Fibroblast of mammary gland (primary cell): ENCODE measurements around the gene DOCK1.
A peak's percentile ranks its signal among the peaks of the same experiment; 100 is the strongest.

Experiments
- DNase-seq: peaks from one replicate; pipeline ENCODE4 v3.0.0-alpha.2; 2010; ENCODE audit warnings: low read depth
- H3K4me3 ChIP-seq: 2 replicates; pipeline ENCODE4 v1.5.1; 2011; ENCODE audit warnings: low read depth, mild to moderate bottlenecking, low read length, moderate library complexity; ENCODE audit not compliant: control insufficient read depth
- TF ChIP-seq, protein P1 (sequence below): conservative IDR thresholded peaks from 2 replicates; pipeline ENCODE4 v1.5.1; 2011; ENCODE audit warnings: low read depth, low read length, inconsistent platforms; ENCODE audit not compliant: control insufficient read depth, insufficient read depth

DOCK1 gene

DNA sequence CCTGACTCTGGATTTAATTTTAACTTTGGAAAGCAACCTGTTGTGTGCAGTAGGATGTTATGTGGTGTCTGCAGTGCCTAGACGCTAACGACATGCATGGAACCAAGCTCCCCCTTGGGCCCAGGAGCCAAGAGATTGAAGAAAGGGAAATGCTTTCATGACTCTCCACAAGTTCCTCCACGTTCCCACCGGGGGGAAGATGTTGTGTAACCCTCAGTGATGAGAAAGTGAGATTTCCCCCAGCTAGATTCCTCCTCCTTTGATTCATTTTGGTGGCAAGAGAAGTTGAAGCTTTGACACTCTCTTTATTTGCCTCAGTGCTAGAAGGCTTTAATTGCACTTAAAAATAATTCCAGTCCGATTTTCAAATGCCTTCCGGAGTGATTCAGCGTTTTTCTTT is 449.0 kb downstream of the DOCK1 start:
- no peak overlapping the region for H3K4me3 ChIP-seq
- TF ChIP-seq, protein P1, sequence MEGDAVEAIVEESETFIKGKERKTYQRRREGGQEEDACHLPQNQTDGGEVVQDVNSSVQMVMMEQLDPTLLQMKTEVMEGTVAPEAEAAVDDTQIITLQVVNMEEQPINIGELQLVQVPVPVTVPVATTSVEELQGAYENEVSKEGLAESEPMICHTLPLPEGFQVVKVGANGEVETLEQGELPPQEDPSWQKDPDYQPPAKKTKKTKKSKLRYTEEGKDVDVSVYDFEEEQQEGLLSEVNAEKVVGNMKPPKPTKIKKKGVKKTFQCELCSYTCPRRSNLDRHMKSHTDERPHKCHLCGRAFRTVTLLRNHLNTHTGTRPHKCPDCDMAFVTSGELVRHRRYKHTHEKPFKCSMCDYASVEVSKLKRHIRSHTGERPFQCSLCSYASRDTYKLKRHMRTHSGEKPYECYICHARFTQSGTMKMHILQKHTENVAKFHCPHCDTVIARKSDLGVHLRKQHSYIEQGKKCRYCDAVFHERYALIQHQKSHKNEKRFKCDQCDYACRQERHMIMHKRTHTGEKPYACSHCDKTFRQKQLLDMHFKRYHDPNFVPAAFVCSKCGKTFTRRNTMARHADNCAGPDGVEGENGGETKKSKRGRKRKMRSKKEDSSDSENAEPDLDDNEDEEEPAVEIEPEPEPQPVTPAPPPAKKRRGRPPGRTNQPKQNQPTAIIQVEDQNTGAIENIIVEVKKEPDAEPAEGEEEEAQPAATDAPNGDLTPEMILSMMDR: no peak
- DNase-seq: no peak

DNA sequence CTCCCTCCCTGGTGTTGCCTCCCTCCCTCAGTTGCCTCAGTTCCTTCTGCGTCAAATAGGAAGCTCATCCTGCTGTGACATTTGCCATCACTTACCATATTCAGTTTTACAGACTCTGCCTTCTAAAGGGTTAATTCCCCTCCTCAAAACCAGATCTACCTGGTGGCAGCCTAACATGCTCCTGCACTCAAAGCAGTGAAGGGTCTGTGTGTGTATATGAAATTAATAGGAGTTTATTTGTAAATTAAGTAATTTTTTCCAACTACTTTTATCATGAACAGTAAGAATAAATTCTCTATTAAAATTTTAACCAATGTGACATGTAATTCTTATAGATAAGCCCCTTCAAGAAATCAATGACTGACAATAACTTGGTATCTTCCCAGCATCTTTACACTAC is 449.8 kb downstream of the DOCK1 start:
- no peak for DNase-seq
- no peak overlapping the region for H3K4me3 ChIP-seq
- TF ChIP-seq, protein P1: peak; percentile 31

DNA sequence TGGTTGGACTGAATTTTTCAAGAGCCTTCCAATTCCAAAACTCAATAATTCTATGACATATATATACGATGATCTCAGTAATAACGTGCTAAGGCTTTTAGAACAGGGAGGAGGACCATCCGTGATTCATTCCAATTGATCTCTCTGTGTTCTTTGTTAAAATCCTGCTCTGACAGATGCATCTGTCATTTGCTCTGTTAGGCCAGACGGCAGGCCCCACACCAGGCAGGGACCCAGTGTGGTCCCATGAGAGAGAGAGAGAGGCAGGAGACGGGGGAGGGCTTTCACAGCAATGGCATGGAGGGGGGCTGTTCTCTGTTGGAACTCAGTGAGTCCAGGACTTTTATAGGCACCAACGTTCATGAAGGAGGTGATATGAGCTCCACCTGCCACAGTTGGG is 451.1 kb downstream of the DOCK1 start:
- TF ChIP-seq, protein P1: no peak
- H3K4me3 ChIP-seq: no peak overlapping the region
- DNase-seq: no peak

DNA sequence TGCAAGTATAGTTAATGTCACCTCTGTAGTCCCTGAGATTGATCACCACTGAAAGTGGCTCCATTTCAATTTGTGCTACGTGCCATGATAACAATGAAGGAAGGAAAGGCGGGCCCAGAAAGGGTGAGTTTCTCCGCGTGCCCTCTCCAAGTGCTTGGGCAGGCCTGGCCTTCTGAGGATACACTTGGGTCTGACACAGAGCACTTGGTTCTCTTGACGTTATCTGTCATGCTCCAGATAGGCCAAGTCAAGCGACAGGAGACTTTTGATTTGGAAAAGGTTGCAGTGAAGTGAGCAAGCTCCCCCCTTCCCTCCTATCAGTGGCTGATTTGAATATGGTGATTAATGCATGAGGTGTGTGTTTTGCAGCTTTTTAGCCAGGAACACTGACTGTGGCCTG is 452.0 kb downstream of the DOCK1 start:
- TF ChIP-seq, protein P1: no peak
- no peak for DNase-seq
- H3K4me3 ChIP-seq: no peak overlapping the region

DNA sequence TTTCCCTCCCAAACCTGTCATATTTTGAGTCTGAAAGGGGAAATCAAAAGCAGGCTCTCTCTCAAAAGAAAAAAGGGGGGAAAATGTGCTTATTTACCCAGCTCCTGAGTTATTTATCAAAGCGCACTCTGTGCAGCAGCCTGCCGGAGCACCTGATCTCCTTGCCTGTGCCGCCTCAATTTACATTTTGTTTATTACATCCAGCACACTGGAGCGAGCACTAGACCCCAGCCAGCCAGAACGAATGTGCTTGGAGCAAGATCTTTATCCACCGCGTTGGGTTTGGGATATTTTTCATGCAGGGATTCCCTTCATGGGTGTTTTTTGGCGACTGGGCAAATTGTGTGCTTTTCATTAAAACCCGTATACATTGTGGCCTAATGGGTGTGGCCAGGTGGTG is 453.1 kb downstream of the DOCK1 start:
- TF ChIP-seq, protein P1: no peak
- no peak for DNase-seq
- no peak overlapping the region for H3K4me3 ChIP-seq

DNA sequence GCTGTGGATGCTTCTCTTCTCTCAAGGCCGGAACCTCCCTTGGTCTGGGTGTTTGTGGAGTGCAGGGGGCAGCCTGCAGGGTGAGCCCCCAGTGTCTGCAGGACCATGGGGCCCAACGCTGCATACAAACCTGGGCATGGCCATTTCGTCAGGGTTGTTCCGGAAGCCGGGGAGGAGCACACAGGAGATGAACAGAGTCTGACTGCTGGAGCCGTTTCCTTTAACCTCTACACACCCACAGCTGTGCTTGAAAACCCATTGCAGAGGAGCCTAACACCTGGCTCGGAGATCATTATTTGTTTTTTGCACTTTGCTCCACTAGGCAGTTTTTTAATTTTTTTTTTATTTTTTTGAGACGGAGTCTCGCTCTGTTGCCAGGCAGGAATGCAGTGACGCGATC is 458.8 kb downstream of the DOCK1 start:
- DNase-seq: no peak
- TF ChIP-seq, protein P1: no peak
- H3K4me3 ChIP-seq: no peak overlapping the region

DNA sequence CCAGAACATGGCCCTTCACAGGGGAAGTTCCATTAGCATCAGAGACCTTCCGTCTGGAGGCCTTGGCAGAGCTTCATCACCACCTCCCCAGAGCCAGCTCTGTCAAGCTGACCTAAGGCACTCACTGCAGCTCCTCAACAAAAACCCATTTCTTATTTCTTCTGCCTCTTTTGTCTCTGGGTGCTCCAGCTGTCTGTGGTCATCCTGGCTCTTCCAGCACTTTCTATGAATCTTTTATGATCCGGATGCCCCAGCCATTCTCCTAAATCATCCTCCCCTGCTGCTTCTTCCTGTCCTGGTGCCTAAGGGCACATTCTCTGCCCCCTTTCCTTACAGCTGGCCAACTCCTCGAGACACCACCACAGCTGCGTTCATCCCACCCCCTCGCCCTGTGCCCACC is 462.9 kb downstream of the DOCK1 start:
- no peak overlapping the region for H3K4me3 ChIP-seq
- DNase-seq: no peak
- TF ChIP-seq, protein P1: no peak
